OCI-LY3 (cell line): ENCODE data around the gene APPL1.

Experiments
- CTCF ChIP-seq: fragments of 200-600, 300-600 bp; sonication (generic); IDR thresholded peaks from 2 replicates; pipeline ENCODE4 v1.5.1; 2014; ENCODE audit warnings: antibody characterized with exemption, low read length, low read depth
- EZH2phosphoT487 ChIP-seq: fragments of 200-600 bp; shearing (Covaris generic); IDR thresholded peaks from 2 replicates; pipeline ENCODE4 v1.6.1; 2018; ENCODE audit warnings: antibody characterized with exemption, mixed run types, low read depth

GRCh38 chr3:57199895-57200297 is 27.6 kb upstream of the APPL1 start, which contains the start of gene HESX1:
- TF ChIP-seq CTCF (no peak), EZH2phosphoT487 (no peak)
